AG09309 (cell line): ENCODE measurements around the gene ARMC5.

Experiments
- DNase-seq: peaks from one replicate; pipeline ENCODE4 v3.0.0-alpha.2; 2010; ENCODE audit warnings: low read depth
- H3K4me3 ChIP-seq: 2 replicates; pipeline ENCODE4 v1.5.1; 2011; ENCODE audit warnings: mild to moderate bottlenecking, low read depth, low read length, moderate library complexity; ENCODE audit not compliant: control insufficient read depth
- CTCF ChIP-seq: IDR thresholded peaks from 2 replicates; pipeline ENCODE4 v1.5.1; 2011; ENCODE audit warnings: mild to moderate bottlenecking, low read depth, low read length, inconsistent platforms; ENCODE audit not compliant: insufficient read depth, control insufficient read depth; ENCODE audit errors: missing control alignments

The ARMC5 gene

GRCh38 chr16:31461921-31462804 is 2.9 kb downstream of the ARMC5 start:
- no peak for DNase-seq
- H3K4me3 ChIP-seq = no peak overlapping the region
- no peak for TF ChIP-seq CTCF

- TF ChIP-seq CTCF = no peak
- DNase-seq = no peak
- no peak overlapping the region for H3K4me3 ChIP-seq
These were observed 5.1 kb downstream of the ARMC5 start for GRCh38 chr16:31464348-31464769.

- TF ChIP-seq CTCF = no peak
- no peak overlapping the region for H3K4me3 ChIP-seq
- DNase-seq = no peak
These were observed 5.5 kb downstream of the ARMC5 start for GRCh38 chr16:31464781-31465260.

GRCh38 chr16:31465788-31466370 is 6.6 kb downstream of the ARMC5 start:
- H3K4me3 ChIP-seq = no peak overlapping the region
- TF ChIP-seq CTCF = no peak
- DNase-seq = no peak

- no peak for TF ChIP-seq CTCF
- H3K4me3 ChIP-seq = no peak overlapping the region
- DNase-seq = no peak
These were observed 7.1 kb downstream of the ARMC5 start for GRCh38 chr16:31466381-31466841.

- no peak overlapping the region for H3K4me3 ChIP-seq
- TF ChIP-seq CTCF = no peak
These were observed 8.0 kb downstream of the ARMC5 start for GRCh38 chr16:31467151-31467773.

More at GRCh38 chr16:31467151-31467773, 8.0 kb downstream of the ARMC5 start:
- DNase-seq = no peak
